D341Med (cell line): ENCODE results near the gene ARHGAP5.

Experiments used
- DNase-seq: peaks from one replicate; pipeline ENCODE4 v3.0.0; 2012; ENCODE audit warnings: low spot score

Gene ARHGAP5

GRCh38 chr14:32171469-32171868, 94.4 kb downstream of the ARHGAP5 start:
- DNase-seq, result no peak

GRCh38 chr14:32183151-32184058, 106.3 kb downstream of the ARHGAP5 start:
- DNase-seq, result no peak

DNA sequence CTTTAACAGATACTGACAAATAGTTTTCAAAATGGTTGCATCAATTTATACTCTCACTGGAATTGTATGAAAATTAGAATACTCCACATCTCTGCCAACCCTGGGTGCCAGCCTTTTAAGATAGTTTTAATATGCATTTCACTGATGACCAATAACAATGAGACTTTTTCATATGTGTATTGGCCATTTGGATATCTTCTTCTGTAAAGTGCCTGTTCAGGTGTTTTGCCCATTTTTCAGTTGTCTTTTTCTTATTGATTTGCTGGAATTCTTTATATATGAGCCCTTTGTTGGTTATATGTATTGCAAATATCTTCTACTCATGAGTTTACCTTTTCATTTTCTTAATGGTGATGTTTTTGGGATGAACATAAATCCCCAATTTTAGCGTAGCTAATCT, 108.0 kb downstream of the ARHGAP5 start:
- DNase-seq, result no peak

DNA sequence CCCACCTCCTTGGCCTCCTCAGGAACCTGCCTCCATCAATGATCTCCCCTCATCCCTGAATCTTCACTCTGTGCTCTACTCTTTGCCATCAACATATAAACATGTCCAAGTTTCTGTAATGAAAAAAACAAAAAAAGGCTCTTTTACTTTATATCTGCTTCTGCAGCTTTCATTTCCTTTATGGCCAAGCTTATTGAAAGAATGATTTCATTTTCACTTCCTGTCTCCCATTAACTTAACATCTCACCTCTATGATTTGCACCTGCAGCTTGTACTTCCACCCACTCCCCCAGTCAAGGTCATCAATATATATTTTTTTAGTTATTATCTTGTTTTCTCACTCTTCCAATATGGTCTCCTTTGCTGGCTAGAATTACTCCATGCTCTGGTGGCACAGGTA, 109.1 kb downstream of the ARHGAP5 start:
- no peak for DNase-seq

GRCh38 chr14:32189811-32190210, 112.7 kb downstream of the ARHGAP5 start:
- DNase-seq, result no peak

DNA sequence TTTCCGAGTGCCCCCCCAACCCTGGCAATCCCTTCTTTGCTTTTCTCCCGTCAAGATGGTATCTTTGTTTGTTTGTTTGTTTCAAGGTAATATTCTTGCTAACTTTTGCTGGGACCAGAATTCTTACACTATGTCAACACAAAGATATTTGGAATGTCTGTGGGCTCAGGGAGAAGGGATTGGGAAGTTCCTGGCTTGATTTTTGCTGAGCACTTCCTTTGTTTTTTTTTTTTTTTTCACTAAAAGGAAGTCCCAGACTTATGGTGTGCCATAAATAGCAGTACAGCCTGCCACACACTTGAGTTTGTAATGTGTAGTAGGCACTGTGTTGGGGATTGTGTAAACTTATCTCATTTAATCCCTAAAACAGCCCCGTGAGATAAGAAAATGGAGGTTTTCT, 113.6 kb downstream of the ARHGAP5 start:
- no peak for DNase-seq

DNA sequence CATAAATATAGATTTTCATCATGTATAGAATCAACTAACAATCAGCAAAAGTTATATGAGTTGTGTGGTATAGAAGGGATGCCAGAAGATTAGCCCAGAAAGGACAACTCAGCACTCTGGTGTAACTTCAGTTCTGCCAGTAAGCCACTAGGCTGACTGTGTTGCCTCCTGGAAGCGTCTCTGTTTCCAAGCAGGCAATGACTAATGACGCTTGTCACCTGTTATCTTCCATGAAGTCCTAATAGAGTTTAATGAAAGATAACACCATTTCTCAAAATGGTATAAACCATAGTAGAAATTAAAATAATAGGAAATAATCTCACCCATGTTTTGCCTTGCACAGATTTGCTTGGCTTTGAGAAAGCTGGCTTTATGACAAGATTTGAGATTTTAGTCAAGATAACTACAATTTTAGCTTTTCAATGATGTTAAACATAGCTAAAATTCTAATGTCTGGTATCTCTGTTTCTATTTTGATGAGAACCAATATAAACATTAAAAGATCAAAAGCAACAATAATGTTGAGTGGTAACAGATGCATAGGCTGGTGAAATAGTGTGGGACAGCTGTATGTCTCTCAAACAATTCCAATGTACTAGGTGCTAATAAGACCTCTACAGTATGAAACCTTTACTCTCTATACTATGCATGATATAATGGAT, 115.7 kb downstream of the ARHGAP5 start:
- no peak for DNase-seq

DNA sequence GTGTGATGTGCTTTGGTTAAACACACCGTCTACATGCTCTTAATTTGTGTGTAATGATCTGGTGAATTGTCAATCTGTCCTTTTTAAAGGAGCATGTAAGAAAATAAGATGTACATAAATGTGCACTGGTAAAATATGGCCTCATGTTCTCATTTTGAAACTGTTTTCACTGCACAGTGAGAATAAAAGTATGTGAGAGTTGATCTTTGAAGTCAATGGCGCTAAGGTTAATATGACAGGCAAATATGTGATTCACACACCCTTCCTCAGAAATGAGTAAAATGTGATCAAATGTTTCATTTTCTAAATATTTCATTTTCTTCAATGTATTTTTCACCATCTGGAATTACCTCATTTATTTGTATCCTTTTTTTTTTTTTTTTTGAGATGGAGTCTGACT, 116.4 kb downstream of the ARHGAP5 start:
- DNase-seq, result no peak

GRCh38 chr14:32195636-32196035, 118.5 kb downstream of the ARHGAP5 start:
- DNase-seq, result no peak

GRCh38 chr14:32197919-32198318, 120.8 kb downstream of the ARHGAP5 start:
- DNase-seq, result no peak

GRCh38 chr14:32200368-32201192, 123.5 kb downstream of the ARHGAP5 start:
- no peak for DNase-seq

DNA sequence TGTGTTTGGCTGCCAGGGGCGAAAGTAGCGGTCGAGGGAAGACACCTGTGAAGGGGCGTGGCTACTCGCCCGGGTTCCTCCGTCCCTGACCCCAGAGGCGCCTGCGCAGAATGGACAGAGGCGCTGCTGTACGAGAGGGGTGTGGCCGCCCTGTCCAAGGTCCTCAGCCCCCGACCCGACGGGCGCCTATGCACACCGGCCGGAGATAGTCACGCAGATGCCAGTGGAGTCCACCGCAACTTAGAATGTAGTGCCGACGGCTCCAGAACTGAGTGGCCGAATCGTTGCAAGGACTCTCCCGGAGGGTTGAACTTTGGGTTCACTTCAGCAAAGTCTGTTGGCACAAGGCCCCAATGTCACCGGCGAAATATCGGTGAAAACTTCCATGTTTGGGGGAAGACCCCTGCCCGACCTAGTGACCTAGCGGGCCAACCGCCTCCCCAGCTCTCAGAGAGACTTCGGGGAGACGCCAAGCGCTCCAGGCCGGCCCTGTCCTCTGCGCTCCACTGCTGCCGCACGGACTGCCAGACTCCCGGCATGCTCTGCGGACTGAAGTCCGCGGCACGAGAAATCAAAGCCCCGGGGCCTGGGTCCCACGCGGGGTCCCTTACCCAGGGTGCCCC, 124.2 kb downstream of the ARHGAP5 start:
- peak; percentile 91 for DNase-seq

DNA sequence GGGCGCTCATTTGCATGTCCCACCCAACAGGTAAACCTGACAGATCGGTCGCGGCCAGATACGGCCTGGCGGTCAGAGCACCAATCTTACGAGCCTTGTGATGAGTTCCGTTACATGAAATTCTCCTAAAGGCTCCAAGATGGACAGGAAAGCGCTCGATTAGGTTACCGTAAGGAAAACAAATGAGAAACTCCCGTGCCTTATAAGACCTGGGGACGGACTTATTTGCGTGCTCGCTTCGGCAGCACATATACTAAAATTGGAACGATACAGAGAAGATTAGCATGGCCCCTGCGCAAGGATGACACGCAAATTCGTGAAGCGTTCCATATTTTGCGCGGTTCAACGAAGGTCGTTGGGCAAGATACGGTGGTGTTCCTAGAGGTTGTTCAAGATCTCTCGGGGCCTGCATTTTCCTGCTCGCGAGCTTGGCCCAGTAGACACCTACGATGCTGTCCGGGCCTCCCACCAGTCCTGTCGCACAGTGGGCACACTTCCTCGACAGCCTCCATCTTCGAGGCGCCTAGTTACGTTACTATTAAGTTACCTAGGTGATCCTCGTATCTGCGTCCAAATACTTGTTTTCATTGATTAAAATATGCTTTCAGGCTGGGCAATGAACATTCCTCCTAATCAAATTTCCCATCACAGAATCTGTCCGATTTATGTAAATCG, 124.8 kb downstream of the ARHGAP5 start, which contains the start of gene RNU6-7:
Gene RNU6-7, plus strand, starts transcription at position 230 of the 675 bp plus-strand sequence.
- DNase-seq, result peak; percentile 45

GRCh38 chr14:32202491-32202997, 125.4 kb downstream of the ARHGAP5 start:
- no peak for DNase-seq

DNA sequence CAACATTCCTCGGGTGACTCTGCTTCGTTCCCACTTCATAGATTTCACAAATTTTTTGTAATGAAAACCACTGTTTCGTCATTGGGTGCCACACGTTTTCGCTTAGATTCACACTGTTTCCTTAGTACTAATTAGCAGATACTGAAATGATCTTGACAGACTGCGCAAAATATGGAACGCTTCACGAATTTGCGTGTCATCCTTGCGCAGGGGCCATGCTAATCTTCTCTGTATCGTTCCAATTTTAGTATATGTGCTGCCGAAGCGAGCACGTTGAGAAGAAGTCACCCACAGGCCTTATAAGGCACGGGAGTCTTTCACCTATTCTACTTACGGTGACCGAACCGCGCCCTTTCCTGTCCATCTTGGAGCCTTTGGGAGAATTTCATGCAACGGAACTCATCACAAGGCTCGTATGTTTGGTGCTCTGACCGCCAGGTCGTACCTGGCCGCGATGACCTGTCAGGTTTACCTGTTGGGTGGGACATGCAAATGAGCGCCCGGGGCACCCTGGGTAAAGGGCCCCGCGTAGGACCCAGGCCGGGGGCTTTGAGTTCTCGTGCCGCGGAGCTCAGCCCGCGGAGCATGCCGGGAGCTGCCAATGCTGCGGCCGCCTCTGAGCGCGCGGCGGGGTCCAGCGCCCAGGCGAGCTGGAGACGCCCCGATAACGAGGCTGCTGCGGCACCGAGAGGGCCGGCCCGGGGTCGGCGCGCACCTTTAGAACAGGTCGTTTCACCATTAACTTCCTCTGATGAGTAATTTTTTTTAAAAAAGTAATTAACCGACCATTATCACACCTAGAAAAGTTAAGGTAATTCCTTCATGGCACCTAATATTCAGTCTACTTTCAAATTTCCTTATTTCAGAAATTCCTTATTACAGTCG, 126.1 kb downstream of the ARHGAP5 start, which contains the start of gene RNU6-8:
Gene RNU6-8, minus strand, starts transcription at position 272 of the 885 bp plus-strand sequence.
- peak; percentile 96 for DNase-seq

GRCh38 chr14:32203928-32204357, 126.8 kb downstream of the ARHGAP5 start:
- DNase-seq, result no peak

DNA sequence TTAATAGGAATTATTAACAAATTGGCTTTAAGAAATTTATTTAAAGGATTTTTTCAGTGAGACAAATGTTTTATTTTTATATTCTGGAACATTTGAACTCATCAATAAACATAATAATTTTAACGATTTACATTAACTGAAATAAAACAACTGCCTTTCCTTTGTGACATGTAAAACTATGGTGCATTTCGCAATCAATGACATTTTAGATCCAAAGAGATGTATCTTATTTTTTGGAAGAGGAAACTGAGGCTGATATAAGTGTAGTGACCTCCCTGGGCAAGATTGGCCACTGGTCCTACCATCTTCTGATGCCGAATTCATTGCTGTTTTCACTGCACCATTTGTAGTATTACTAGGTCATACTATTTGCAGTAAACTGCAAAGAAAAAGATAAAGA, 128.4 kb downstream of the ARHGAP5 start:
- no peak for DNase-seq

DNA sequence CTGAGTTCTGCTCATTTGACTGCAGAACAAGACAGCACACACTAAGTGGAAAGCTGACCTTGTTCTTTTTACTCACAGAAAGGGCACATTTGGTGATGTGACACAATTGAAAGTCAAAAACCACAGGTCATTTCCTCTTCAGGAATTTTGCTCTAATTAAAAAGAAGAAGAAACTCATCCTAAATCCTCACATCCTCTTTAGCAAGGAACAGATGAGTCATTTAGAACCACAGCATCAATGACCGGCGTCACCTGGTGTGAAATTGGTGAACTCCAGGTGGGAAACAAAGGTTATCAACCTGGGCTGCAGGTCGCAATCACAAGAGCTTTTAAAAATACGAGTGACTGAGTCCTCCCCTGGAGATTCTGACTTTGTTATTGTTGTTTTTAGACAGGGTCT, 128.9 kb downstream of the ARHGAP5 start:
- DNase-seq, result no peak

DNA sequence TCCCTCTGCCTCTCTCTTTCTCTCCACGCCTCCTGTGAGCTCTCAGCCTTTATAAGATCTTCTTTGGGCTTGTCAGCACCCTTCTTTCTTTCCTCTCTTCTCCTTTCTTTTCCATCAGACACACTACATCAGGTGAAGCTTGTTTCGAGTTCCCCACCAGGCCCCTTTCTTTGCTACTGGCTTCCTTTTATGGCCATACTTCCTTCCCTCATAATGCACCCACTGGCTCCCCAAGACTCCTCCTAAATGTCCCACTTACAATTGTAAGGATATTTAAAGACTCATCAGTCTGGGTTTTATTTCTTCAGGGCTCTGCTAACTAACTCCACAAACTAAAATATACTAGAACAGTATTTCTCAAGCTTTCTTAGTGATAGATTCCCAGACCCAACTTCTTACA, 129.4 kb downstream of the ARHGAP5 start:
- DNase-seq, result no peak

GRCh38 chr14:32208490-32208889, 131.4 kb downstream of the ARHGAP5 start:
- DNase-seq, result no peak
